Measurements from ENCODE around the gene FGF2.

FGF2 gene

DNA sequence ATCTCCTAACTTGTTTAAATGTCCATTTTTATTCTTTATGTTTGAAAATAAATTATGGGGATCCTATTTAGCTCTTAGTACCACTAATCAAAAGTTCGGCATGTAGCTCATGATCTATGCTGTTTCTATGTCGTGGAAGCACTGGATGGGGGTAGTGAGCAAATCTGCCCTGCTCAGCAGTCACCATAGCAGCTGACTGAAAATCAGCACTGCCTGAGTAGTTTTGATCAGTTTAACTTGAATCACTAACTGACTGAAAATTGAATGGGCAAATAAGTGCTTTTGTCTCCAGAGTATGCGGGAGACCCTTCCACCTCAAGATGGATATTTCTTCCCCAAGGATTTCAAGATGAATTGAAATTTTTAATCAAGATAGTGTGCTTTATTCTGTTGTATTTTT lies 68.2 kb downstream of the FGF2 start:
- no peak overlapping the region for H3K4me3 ChIP-seq (ENCODE audit: low read depth, low read length)
- TF ChIP-seq, protein P1, sequence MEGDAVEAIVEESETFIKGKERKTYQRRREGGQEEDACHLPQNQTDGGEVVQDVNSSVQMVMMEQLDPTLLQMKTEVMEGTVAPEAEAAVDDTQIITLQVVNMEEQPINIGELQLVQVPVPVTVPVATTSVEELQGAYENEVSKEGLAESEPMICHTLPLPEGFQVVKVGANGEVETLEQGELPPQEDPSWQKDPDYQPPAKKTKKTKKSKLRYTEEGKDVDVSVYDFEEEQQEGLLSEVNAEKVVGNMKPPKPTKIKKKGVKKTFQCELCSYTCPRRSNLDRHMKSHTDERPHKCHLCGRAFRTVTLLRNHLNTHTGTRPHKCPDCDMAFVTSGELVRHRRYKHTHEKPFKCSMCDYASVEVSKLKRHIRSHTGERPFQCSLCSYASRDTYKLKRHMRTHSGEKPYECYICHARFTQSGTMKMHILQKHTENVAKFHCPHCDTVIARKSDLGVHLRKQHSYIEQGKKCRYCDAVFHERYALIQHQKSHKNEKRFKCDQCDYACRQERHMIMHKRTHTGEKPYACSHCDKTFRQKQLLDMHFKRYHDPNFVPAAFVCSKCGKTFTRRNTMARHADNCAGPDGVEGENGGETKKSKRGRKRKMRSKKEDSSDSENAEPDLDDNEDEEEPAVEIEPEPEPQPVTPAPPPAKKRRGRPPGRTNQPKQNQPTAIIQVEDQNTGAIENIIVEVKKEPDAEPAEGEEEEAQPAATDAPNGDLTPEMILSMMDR (IDR thresholded peaks at IDR 0.05; ENCODE audit: borderline replicate concordance, insufficient read depth, low read depth, low read length) = no peak

DNA sequence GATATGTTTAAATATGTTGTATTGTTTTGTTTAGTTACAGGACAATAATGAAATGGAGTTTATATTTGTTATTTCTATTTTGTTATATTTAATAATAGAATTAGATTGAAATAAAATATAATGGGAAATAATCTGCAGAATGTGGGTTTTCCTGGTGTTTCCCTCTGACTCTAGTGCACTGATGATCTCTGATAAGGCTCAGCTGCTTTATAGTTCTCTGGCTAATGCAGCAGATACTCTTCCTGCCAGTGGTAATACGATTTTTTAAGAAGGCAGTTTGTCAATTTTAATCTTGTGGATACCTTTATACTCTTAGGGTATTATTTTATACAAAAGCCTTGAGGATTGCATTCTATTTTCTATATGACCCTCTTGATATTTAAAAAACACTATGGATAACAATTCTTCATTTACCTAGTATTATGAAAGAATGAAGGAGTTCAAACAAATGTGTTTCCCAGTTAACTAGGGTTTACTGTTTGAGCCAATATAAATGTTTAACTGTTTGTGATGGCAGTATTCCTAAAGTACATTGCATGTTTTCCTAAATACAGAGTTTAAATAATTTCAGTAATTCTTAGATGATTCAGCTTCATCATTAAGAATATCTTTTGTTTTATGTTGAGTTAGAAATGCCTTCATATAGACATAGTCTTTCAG lies 68.8 kb downstream of the FGF2 start:
- no peak overlapping the region for H3K4me3 ChIP-seq (ENCODE audit: low read depth, low read length)
- TF ChIP-seq, protein P1 (IDR thresholded peaks at IDR 0.05; ENCODE audit: borderline replicate concordance, insufficient read depth, low read depth, low read length) = no peak

DNA sequence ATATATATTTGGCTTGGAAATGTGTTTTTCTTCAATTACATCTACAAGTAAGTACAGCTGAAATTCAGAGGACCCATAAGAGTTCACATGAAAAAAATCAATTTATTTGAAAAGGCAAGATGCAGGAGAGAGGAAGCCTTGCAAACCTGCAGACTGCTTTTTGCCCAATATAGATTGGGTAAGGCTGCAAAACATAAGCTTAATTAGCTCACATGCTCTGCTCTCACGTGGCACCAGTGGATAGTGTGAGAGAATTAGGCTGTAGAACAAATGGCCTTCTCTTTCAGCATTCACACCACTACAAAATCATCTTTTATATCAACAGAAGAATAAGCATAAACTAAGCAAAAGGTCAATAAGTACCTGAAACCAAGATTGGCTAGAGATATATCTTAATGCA lies 69.6 kb downstream of the FGF2 start:
- TF ChIP-seq, protein P1 (IDR thresholded peaks at IDR 0.05; ENCODE audit: borderline replicate concordance, insufficient read depth, low read depth, low read length) = no peak
- H3K4me3 ChIP-seq (ENCODE audit: low read depth, low read length) = no peak overlapping the region

DNA sequence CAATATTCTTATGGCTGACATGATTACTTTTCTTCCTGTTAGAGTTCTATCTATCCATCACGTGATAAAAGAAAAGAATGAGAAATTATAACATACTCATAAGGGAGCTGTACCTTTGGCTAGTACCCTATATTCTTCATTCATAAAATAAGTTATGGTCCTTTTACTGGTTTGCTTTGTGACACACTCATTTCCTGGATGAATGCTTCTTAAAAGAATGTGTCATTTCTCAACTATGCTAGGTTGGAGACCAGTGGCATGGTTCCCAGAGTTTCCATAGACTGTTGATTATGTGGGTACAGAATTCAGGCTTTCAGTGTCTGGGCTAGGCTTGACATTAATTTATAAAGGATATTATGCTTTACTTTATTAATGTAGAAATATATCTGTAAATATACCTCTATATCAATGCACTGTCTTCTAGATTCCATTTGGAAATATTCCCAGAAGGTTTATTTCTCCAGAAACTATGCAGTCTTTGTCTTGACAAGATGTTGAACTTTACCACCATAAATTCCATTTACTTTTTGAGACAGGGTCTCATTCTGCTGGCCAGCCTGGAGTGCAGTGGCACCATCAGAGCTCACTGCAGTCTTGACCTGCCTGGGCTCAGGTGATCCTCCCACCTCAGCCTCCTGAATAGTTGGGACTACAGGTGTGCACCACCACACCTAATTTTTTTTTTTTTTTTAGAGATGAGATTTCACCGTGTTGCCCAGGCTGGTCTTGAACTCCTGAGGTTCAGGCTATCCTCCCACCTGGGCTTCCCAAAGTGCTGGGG lies 71.9 kb downstream of the FGF2 start:
- TF ChIP-seq, protein P1 (IDR thresholded peaks at IDR 0.05; ENCODE audit: borderline replicate concordance, insufficient read depth, low read depth, low read length) = no peak
- H3K4me3 ChIP-seq (ENCODE audit: low read depth, low read length) = no peak overlapping the region

DNA sequence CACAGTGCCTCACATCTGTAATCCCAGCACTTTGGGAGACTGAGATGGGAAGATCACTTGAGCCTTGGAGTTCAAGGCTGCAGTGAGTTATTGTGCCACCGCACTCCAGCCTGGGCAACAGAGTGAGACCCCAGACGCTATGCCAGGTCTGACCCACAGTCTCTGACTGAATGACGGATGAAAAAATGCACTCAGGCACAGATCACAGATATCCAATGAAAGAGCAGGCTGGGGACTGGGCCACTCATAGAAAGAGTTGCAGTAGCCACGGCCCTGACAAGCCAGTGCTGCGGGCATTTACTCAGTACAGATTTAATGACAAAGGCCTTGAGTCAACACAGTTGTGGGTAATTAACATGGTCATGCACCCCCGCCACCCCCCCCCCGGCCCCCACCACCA lies 73.1 kb downstream of the FGF2 start:
- TF ChIP-seq, protein P1 (IDR thresholded peaks at IDR 0.05; ENCODE audit: borderline replicate concordance, insufficient read depth, low read depth, low read length) = no peak
- no peak overlapping the region for H3K4me3 ChIP-seq (ENCODE audit: low read depth, low read length)

DNA sequence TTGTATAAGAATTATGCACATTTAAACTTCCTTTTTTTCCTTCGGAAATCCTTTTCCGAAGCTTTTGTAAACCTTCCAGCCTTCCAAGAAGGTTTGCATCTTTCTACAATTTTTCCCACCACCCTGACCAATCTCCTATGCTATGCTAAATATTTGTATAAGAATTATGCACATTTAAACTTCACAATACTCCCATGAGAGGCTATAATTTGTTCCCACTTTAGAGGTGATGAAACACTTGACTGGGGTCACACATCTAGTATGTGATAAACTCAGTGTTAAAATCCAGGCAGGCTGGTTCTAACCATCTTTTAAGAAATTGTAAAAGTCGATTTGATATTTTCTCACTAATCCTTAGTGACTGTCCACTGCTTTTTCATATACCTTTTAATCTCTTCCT lies 73.7 kb downstream of the FGF2 start:
- H3K4me3 ChIP-seq (ENCODE audit: low read depth, low read length) = no peak overlapping the region
- TF ChIP-seq, protein P1 (IDR thresholded peaks at IDR 0.05; ENCODE audit: borderline replicate concordance, insufficient read depth, low read depth, low read length) = no peak
